ENCODE measurements around the gene ADARB2. TPM values are rescaled to one million over a fixed set of nuclear protein-coding genes. Genes with fewer than 3 reads are reported as not detected.

The ADARB2 gene
- total RNA-seq, 1 experiment from 2014 or later = not detected

DNA sequence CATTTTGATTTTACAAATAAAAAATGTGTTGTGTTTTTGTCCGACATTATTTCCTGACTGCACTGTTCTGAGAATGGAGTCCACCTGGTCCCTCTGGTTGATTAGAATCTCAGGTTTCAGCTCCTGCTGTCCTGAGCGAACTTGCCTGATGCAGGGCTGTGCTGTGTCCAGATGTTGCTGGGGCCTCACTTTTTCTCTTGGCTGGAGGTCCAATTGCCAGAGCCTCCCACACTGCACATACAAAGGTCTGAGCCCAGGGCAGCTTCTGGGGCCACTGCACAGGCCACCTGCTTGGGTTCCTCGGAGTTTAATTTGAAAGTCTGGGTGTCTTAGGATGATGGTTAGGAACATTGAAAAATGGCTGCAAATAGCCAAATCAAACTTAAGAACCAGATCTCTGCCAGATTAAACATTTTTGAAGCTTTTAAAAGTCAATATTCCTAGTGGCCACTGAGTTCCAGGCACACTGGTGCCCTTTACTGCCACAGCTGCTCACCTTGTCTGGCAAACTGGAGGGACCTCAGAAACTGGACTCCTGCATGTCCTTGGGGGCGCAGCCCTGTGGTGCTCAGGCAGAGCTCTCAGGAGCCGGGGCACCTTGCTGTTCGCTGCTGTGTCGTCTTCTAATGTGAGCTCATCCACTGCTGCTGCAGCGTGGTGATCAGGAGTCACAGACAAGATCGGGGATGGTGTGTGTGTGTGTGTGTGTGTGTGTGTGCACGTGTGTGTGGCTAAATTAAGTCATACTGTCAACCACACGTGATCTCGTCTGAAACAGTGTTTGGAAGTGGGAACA is 606.1 kb downstream of the ADARB2 start:
- DNase-seq (ENCODE audit: low read depth) = no peak
- in situ Hi-C loops (cut with HindIII; ENCODE audit: low pct_unique_long_range_greater_than_20kb, low sequenced_read_pairs) = no loop called here

DNA sequence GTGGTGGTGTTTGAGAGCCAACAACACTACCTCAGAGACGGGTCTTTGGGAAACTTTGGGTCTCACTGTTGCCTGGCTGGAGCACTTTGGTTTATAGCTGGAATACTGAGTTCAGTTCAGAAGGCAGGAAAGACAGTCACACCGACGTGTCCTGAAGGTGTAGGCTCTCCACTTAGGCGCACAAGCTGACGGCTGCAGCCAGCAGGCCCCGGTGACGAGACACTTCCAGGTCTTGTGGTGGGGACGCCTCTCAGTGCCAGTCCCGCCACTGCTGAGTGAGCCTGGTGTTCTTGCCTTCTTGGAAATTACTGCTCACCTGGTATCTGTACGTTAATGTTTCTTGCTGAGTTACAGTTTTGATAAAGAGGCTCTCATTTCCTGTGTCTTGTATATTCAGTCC is 607.1 kb downstream of the ADARB2 start:
- in situ Hi-C loops (cut with HindIII; ENCODE audit: low pct_unique_long_range_greater_than_20kb, low sequenced_read_pairs) = no loop called here
- DNase-seq (ENCODE audit: low read depth) = no peak

DNA sequence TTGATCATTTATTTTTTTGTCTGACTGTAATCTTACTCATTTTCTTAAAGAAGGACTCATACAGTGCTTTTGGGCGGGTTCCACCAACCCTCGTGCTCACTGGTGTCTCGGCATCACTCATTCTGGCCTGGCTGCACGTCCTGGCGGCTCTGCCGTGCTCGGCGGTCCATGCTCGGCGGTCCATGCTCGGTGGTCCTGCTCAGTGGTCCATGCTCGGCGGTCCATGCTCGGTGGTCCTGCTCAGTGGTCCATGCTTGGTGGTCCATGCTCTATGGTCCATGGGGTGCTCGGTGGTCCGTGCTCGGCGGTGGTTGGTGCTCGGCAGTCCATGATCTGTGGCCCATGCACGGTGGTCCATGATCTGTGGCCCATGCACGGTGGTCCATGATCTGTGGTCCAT is 608.7 kb downstream of the ADARB2 start:
- DNase-seq (ENCODE audit: low read depth) = no peak
- in situ Hi-C loops (cut with HindIII; ENCODE audit: low pct_unique_long_range_greater_than_20kb, low sequenced_read_pairs) = no loop called here

DNA sequence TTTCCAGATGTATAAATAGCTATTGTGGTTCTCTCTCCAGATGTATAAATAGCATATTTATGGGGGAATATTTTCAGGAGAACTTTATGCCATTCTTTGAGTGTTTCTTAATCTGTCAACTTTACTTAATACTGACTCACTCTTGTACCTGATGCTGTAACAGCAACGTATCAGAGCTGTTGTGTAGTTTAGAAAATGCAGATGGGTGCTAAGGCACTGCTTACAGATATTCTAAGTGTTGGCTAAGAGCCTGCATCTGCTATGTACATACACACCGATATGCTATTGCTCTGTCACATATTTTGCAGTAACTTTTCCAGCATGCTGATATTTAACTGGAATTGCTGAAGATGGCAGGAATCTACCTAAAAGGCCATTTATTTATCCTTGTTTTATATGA is 609.2 kb downstream of the ADARB2 start:
- in situ Hi-C loops (cut with HindIII; ENCODE audit: low pct_unique_long_range_greater_than_20kb, low sequenced_read_pairs) = no loop called here
- DNase-seq (ENCODE audit: low read depth) = no peak

DNA sequence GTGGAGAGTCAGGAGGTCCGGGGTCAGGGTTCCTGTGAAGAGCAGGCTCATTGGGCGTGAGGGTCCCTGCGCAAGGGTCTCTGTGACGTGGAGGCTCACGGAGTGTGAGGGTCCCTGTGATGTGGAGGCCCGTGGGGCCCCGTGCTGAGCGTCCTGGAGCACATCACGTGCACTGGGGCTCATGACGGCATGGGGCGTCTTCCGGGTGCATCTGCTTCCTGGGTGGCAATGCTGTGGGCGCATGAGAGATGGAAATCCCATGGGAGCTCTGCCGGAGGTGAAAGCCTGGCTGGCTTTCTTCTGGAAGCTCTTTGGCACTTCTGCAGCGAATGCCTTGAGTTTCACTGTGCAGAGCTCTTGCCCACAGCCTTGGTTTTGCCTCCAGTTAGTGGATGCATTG is 609.7 kb downstream of the ADARB2 start:
- DNase-seq (ENCODE audit: low read depth) = no peak
- in situ Hi-C loops (cut with HindIII; ENCODE audit: low pct_unique_long_range_greater_than_20kb, low sequenced_read_pairs) = no loop called here
